Activated CD8-positive, alpha-beta memory T cell treated with anti-CD3 and anti-CD28 coated beads for 4 hours (primary cell): Measurements from ENCODE around the gene ENTR1.
A peak's percentile ranks its signal among the peaks of the same experiment; 100 is the strongest.
"Not testable (repeated sequence)": the region's sequence is repeated elsewhere in the genome, so short reads cannot be mapped to it uniquely, and the experiment has no call there.

Experiments used
- DNase-seq, 2 donors: peaks; one replicate each; pipeline ENCODE4 v3.0.0-alpha.2; 2020; ENCODE audit warnings: low read depth in 2 of 2

The ENTR1 gene

GRCh38 chr9:136419092-136419420 is 8.6 kb upstream of the ENTR1 start:
- no peak for DNase-seq

DNA sequence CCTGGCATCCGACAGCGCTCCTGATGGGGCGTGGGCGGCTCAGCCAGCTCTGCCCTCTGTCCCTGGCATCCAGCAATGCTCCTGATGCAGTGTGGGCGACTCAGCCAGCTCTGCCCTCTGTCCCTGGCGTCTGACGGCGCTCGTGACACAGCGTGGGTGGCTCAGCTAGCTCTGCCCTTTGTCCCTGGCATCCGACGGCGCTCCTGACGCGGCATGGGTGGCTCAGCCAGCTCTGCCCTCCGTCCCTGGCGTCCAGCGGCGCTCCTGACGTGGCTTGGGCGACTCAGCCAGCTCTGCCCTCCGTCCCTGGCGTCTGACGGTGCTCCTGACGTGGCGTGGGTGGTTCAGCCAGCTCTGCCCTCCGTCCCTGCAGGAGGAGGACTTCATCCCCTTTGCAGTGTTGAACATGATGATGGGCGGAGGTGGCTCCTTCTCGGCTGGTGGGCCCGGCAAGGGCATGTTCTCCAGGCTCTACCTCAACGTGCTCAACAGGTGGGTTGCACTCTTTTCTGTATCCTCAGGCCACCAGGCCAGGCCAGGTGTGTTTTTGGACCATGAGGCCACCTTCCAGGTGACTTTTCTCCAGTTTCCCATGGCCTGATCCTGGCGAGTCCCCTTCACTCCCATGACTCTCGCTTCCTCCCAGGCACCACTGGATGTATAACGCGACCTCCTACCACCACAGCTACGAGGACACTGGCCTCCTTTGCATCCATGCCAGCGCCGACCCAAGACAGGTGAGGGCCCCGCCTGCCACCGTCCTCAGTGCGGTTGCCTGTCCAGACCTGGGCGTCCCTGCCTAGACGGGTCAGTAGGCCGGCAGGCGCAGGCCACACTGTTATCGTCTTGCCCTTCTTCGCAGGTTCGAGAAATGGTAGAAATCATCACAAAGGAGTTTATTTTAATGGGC is 8.0 kb upstream of the ENTR1 start:
- DNase-seq, result no peak

GRCh38 chr9:136416914-136417313 is 6.5 kb upstream of the ENTR1 start:
- no peak for DNase-seq

- no peak for DNase-seq
These were observed 6.0 kb upstream of the ENTR1 start for GRCh38 chr9:136416427-136416826.

DNA sequence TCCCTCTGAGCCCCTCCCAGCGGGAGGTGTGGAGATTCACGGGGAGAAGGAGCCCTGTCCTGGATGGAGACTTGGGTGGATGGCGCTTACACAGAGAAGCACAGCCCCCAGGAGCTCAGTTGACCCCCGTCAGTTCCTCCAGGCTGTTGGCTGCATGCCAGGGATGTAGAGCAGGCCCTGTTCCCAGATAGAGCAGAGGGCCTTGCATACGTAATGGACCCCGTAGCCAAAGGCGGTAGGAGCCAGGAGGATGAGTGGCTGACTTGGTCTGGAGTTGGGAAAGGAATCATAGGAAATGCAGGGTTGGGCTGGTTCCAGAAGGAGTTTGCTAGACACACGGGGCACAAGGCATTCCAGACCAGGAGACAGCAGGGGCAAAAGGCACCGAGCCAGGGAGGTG is 2.5 kb upstream of the ENTR1 start:
- no peak for DNase-seq

GRCh38 chr9:136411378-136411777 is 964 bp upstream of the ENTR1 start:
- DNase-seq, result no peak

DNA sequence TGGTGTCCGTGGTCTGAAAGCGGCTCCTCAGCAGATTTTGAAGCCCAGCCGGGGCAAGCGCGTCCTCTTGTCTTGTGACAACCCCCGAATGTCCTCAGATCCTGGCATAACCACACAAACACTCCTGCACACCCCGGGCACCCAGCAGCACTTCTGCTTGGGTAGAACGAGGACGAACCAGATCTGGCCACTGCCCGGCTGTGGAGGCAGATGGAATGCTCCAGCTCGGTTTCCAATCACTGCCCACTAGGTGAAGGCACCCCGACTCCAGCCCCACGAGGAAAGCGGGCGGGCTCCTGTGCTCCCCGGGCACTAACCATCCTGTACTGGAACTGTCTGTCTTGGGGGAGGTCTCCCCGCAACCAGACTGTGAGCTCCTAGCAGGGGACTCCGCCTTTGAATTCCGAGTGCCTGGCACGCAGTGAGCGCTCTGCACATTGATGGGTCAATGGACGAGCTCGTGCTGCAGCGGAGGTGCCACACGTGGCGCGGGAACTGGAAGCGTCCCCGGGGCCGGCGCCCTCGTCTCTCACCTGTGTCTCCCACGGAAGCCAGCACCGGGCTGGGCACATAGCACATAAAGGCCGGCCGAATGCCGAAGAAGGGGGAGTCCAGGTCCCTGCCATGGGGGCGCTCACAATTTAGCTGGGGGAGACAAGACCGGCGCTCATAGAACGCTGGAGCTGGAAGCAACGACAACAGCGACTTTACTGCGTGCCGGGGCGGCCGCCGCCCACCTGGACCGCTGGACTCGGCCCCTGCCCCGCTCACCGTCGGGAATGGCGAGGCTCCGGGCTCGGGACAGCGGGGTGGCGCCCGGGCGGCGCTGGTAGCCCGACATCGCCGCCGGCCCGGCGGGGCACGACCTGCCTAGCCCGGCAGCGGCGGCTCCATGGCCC is 608 bp downstream of the ENTR1 start:
- DNase-seq, result no peak

DNA sequence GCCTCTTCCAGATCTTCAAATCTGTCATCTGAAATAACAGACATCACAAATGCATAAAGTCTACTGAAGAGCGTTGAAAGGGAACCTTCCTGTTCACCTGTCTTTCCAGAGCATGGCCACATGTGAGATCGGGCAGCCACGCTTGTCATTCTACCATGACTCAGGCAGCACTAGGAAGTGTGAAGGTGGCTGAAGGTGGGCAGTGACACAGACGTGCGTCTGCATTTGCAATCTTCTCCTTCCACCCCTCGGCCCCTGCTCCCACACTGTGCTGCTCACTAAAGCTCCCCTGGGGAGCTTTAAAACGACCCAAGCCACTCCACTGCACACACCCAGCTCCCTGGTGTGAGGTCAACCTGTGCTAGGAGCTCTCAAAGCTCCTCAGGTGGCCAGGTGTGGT is 2.5 kb downstream of the ENTR1 start:
- no peak for DNase-seq

DNA sequence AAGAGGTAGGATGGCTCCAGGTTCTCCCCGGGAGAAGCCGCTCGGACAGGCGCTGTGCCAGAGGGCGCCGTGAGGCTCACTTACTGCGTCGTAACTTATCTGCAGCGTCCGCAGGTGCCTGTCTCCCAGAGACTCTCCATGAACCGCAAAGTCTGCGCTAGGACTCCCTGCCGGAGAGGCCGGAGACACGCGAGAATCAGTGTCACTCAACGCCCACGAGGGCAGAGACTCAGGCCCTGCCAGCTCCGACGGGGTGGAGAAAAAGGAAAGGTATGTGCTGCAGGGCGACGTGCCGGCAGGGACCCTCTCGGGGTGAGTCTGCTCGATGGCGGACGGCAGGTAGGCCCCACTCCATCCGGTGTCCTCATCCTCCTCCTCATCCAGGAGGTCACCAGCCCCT is 3.4 kb downstream of the ENTR1 start:
- not testable (repeated sequence) for DNase-seq

- not testable (repeated sequence) for DNase-seq
These were observed 4.5 kb downstream of the ENTR1 start for GRCh38 chr9:136405904-136406303.

GRCh38 chr9:136405481-136405880 is 4.9 kb downstream of the ENTR1 start:
- no peak for DNase-seq

GRCh38 chr9:136404801-136405136 is 5.6 kb downstream of the ENTR1 start:
- DNase-seq, result no peak

- no peak for DNase-seq
These were observed 6.3 kb downstream of the ENTR1 start for GRCh38 chr9:136403915-136404800.

GRCh38 chr9:136403538-136403914 is 6.9 kb downstream of the ENTR1 start:
- peak; percentile 57 to 71 for DNase-seq

DNA sequence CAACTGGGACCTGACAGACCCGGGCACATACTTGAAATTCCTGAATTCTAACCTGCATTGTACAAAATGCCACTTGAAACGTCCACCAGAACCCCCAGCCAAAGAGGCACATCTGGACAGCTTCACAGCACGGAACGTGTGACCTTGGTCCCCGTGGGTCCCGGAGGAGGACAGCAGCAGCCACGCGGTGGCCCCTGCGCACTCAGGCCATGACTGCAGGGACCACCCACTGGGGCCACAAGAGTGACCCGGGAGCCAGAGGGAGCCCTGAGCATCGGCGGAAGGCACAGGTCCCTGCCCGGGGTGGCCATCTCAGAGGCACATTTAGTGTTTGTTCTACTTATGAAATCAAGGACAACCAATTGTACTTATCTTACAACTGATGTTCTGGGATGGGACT is 8.3 kb downstream of the ENTR1 start:
- DNase-seq, result no peak

- DNase-seq, result no peak
These were observed 9.1 kb downstream of the ENTR1 start for GRCh38 chr9:136401173-136401922.

DNA sequence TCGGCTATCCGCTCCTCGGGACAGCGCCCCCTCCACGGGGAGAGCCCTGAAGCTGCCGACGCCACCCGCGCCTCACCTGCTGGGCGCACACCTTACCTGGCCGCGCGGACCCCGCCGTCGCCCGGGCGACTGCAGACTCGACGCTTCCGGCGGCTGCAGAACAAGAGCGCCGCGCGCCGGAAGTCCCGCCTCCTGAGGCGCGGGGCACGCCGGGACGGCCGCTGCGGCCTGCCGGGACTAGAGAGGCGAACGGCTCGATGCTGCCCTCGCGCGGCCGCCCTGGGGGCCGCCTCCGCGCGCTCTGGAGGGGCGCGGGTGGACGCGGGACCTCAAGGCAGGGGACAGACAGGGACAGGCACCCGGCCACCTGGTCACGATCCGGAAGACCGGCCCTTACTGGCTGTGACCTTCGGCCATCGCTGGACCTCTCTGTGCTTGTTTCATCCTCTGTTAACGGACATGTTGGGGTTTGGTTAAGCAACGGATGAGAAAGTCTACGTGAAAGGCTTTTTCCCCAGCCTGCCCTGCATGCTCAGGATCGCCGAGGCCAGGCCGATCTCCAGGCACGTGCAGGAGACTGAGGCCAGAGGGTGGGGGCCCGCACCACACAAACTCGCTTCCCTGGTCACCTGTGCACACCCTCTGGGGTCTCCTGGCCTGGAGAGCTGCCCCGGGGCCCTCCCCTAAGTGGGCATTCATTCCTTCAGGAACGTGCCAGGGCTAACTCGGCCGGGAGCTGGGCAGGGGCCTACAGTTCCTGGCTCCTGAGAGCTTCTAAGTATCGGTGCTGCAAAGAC is 10.2 kb downstream of the ENTR1 start, which contains the start of gene SNAPC4:
Gene SNAPC4, minus strand, starts transcription at position 133 of the 797 bp plus-strand sequence. CDS start 1,742 bp downstream, outside the sequence.
- DNase-seq, result peak; percentile 66 to 72

DNA sequence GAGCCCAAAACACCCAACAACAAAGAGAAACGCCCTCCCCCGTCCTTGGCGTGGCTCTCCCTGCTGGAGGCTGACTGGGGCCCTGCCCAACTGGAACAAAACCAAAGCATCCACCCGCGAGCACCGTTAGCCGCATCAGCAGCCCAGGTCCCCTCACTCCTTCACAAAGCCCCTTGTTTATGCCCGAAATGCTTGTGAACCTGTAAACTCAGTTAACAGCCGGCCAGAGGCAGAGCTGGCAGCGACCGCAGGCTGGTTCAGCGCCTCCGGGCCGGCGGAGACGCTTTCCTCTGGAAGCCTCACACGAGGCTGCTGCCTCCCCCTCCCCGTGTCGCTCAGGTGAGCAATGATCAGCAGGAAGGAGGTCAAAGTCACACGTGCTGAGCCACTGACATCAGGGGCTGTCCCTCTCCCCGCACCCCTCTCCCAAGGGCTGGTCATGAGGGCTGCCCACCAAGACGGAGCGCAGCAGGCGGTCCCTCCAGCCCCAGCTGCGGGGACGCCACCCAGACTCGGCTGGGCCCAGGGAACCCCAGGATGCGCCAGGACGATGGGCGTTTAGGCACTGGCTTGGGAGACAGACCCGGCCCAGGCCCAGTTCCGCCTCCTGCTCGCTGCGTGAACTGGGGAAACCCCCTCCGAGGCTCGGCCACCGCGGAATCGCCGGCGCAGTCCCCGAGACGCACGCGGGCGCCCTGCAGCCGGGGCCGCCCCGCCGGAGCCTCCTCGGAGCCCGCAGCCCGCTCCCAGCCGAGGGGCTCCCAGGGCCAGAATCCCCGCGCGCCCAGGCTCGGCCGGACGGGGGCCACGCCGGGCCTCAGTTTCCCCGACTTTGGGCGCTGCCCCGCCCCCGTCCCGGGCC is 11.0 kb downstream of the ENTR1 start:
- DNase-seq, result no peak

DNA sequence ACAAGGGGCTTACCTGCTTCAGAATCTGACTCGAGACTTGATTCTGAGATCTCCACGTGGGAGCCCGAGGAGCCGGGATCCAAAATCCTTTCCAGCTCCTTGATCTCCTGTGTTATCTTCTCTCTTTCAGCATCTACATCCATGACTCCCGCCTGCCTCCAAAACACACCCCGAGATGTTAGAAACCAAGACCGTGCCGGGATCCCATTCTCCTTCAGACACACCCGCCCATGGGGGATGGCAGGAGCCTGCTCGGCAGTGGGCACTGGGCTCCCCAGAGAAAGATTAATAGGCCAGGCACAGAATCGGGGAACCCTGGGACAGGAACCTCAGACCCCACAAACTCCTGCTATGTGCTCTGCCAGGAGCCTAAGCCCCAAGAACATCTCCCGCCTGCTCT is 12.1 kb downstream of the ENTR1 start:
- no peak for DNase-seq
